ENCODE measurements around the gene PRR13.

PRR13 gene

GRCh38 chr12:53484686-53485575 lies 43.4 kb downstream of the PRR13 start:
- no peak for DNase-seq
- in situ Hi-C loops (cut with MboI; ENCODE audit: low pct_unique_long_range_greater_than_20kb, low sequenced_read_pairs): no loop called here

GRCh38 chr12:53485955-53486735 lies 44.6 kb downstream of the PRR13 start:
- no peak for DNase-seq
- in situ Hi-C loops (cut with MboI; ENCODE audit: low pct_unique_long_range_greater_than_20kb, low sequenced_read_pairs): no loop called here

GRCh38 chr12:53486736-53487487 lies 45.4 kb downstream of the PRR13 start:
- in situ Hi-C loops (cut with MboI; ENCODE audit: low pct_unique_long_range_greater_than_20kb, low sequenced_read_pairs): no loop called here
- DNase-seq: no peak

- in situ Hi-C loops (cut with MboI; ENCODE audit: low pct_unique_long_range_greater_than_20kb, low sequenced_read_pairs): no loop called here
- no peak for DNase-seq
Observed at GRCh38 chr12:53489242-53489864, 47.8 kb downstream of the PRR13 start.

GRCh38 chr12:53492188-53492587 lies 50.7 kb downstream of the PRR13 start:
- no peak for DNase-seq
- in situ Hi-C loops (cut with MboI; ENCODE audit: low pct_unique_long_range_greater_than_20kb, low sequenced_read_pairs): no loop called here

GRCh38 chr12:53492830-53493609 lies 51.5 kb downstream of the PRR13 start:
- peak; percentile 90 for DNase-seq
- in situ Hi-C loops (cut with MboI; ENCODE audit: low pct_unique_long_range_greater_than_20kb, low sequenced_read_pairs): no loop called here

GRCh38 chr12:53493610-53494391 lies 52.3 kb downstream of the PRR13 start:
- in situ Hi-C loops (cut with MboI; ENCODE audit: low pct_unique_long_range_greater_than_20kb, low sequenced_read_pairs): no loop called here
- no peak for DNase-seq
